GM19023 (cell line): ENCODE data around the gene IER3IP1.
"Not testable (repeated sequence)": the region's sequence is repeated elsewhere in the genome, so short reads cannot be mapped to it uniquely, and the experiment has no call there.

Source experiments
- ATAC-seq: cut with Tn5 transposase; IDR thresholded peaks from one replicate; pipeline ENCODE4 v1.9.1; 2021; ENCODE audit warnings: mild to moderate bottlenecking, moderate library complexity; ENCODE audit not compliant: unreplicated experiment

Gene IER3IP1

GRCh38 chr18:47175898-47176575 lies at the start of gene IER3IP1:
Gene IER3IP1 (minus strand): TSS chr18:47176364. CDS start chr18:47176277, 87 bp downstream.
- peak; percentile 80 for ATAC-seq

GRCh38 chr18:47215554-47216138 lies 39.5 kb upstream of the IER3IP1 start:
- no peak for ATAC-seq

GRCh38 chr18:47209171-47209570 lies 33.0 kb upstream of the IER3IP1 start:
- ATAC-seq: no peak

GRCh38 chr18:47206945-47207637 lies 30.9 kb upstream of the IER3IP1 start:
- no peak for ATAC-seq

DNA sequence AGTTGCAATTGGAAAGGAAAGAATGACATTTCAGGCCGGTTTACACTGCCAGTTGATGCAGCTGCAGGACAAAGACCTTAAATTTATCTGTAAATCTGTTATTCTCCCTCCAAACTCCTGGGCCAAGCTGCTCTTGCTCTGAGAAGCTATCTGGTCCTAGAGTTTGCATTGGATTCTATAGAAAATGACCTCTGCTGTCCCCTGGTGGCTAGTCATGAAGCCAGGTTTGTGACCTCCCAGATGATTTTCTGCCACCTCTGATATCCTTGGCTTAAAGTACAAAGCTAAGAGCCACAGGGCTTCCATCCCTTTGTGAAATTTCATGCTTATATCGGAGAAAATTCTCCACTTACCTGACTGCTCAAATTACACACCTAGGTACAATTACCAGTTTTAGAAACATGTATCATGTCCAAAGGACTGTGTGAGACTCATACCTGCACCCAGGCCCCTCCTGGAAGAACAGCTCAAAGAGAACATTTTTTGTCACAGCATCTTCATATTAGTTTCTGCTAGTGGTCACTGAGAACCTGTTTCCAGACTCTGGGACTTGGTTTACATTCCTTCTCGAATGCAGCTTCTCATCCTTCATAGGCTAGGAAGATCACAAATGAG lies 28.9 kb upstream of the IER3IP1 start:
- ATAC-seq: no peak

- ATAC-seq: no peak
These were observed 27.7 kb upstream of the IER3IP1 start for GRCh38 chr18:47203626-47204464.

- ATAC-seq: not testable (repeated sequence)
These were observed 19.8 kb upstream of the IER3IP1 start for GRCh38 chr18:47195961-47196360.

- ATAC-seq: no peak
These were observed 15.8 kb upstream of the IER3IP1 start for GRCh38 chr18:47191961-47192360.

DNA sequence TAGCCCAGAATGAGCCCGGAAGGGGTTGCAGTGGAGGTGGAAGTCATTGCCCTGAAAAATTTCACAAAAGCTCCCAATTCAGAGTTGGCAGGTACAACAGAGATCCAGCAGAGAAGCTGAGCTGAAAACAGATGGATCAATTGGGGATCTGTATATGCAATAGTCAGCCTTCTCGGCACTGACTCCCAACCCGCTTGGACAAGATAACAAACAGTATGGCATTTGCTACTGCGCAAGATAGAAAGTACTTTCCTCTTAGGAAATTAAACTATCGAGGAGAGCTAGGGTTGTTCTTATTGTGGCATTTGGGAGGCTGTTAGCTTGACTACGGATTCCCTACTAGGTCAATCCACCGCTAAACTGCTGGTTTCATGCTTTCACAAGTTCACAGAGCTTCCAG lies 11.6 kb upstream of the IER3IP1 start:
- no peak for ATAC-seq

- no peak for ATAC-seq
These were observed 8.4 kb upstream of the IER3IP1 start for GRCh38 chr18:47184419-47185050.

GRCh38 chr18:47182156-47182555 lies 6.0 kb upstream of the IER3IP1 start:
- not testable (repeated sequence) for ATAC-seq

GRCh38 chr18:47180765-47181164 lies 4.6 kb upstream of the IER3IP1 start:
- no peak for ATAC-seq

DNA sequence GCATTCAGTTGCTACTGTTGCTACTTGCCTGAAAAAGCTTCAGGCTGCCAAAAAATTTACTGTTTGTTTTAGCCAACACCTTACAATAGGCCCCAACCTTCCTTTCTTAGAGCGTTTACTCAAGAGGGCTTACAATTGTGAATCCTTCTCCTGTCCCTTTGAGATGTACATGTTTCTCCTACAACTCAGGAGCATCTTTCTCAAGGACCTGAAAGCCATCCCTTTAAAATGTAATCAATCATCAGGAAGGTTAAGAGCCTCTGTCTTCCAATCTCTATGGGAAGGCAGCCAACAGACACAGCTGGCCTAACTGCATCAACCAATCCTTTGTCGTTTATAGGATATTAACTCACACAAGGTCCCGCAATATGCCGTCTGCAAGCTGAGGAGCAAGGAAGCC lies 3.4 kb upstream of the IER3IP1 start:
- no peak for ATAC-seq

DNA sequence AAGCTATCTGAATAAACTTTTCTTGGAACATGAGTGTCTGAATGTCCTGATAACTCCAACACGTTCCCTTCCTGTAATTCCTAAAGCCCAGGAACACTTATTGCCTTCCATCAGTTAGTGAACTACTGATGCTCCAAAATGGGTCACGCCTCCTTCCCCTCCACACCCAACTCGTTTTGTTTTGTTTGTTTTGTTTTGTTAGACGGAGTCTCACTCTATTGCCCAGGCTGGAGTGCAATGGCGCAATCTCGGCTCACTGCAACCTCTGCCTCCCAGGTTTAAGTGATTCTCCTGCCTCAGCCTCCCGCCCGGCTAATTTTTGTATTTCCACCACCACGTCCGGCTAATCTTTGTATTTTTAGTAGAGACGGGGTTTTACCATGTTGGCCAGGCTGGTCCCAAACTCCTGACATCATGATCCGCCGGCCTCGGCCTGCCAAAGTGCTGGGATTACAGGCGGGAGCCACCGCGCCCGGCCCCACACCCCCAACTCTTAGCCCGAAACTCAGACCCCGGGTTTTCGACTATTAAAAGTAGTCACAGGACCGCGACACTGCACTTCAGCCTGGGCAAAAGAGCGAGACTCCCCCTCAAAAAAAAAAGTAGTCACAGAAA lies 774 bp downstream of the IER3IP1 start:
- ATAC-seq: peak; percentile 19

DNA sequence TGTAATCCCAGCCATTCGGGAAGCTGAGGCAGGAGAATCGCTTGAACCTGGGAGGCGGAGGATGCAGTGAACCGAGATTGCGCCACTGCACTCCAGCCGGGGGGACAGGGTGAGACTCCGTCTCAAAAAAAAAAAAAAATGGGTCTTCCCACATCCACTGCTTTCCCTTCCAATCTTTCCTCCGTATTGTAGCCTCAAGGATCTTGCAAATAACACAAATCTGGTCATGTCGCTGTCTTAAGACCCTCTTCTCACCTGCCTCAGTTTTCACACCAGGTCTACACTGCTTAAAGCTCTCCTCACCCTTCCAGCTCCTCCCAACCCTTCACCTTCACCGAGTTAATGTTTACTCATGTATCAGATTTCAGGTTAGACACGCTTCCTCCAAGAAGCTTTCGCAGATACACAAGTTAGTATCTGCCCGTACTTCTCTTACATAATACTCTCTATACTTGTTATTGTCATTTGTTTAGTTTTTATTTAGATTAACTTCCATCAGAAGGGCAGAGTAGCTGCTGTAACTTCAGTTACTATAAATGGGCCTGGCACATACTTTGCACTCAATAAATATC lies 1.5 kb downstream of the IER3IP1 start:
- ATAC-seq: no peak

DNA sequence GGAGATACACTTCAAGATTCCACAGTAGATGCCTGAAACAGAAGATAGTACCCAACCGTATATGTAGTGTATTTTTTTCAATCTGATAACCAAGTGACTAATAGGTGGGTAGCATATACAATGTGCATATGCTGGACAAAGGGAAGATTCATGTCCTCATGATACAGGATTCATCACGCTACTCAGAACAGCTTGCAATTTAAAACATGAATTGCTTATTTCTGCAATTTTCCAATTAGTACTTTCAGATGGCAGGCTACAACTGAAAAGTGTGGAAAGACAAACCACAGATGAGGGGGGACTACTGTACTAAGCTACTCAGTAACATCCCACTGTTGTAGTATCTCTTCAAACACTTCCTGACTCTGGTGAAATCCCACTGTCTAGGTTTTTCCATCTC lies 3.7 kb downstream of the IER3IP1 start:
- no peak for ATAC-seq

- ATAC-seq: no peak
These were observed 7.3 kb downstream of the IER3IP1 start for GRCh38 chr18:47168913-47169312.

- no peak for ATAC-seq
These were observed 7.7 kb downstream of the IER3IP1 start for GRCh38 chr18:47168509-47168908.

DNA sequence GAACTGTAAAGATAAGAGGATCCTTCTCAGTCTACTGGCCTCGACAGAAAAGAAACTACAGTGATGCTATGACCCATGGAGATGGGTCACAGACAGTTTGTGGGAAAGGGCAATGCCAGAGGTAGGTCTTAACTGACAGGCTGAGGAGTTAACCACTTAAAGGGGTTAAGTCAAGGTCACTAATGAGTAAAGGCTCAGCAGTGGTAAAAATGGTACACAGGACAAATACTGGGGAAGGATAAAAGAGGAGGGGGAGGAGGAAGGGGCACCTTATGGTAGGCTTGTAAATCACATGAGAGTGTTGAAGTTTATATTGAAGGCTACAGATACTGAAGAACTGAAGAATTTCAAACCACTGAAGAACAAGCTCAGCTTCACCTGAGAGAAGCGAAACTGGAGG lies 9.9 kb downstream of the IER3IP1 start:
- ATAC-seq: no peak

DNA sequence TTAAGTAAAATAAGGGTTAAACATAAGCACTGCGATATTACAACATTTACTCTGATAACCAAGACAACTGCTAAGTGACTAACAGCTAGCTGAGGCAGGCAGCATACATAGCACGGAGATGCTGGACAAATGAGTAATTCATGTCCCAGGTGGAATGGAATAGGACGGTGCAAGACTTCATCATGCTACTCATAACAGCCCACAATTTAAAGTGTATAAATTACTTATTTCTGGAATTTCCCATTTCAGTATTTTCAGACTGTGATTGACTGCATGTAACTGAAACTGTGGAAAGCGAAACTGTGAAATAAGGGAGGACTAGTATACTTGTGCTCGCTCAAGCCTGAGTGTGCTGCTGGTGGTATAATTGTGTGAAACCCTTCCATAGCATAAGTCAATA lies 12.9 kb downstream of the IER3IP1 start:
- ATAC-seq: peak; percentile 81
